Right ventricle myocardium inferior (tissue), 1 donor: ENCODE results near the gene TNKS1BP1. TPM values are rescaled to one million over a fixed set of nuclear protein-coding genes. Genes with fewer than 3 reads are reported as not detected.

Experiments used
- ATAC-seq: fragments of 200-7000 bp; cut with Tn5 transposase; one replicate; pipeline ENCODE4 v1.9.1; 2020; ENCODE audit warnings: mild to moderate bottlenecking, moderate library complexity
- DNase-seq: peaks from one replicate; pipeline ENCODE4 v3.0.0; 2021; ENCODE audit errors: missing footprints
- intact Hi-C: fragments of 100-400 bp; cut with DNase I; formaldehyde crosslinking; loops from one replicate; pipeline ENCODE4 v1.11.0; 2022
- total RNA-seq: library from RNA; stranded (reverse); fragmentation: NEBNext Ultra II Directional; extraction: Animal tissue kit (Norgen Biotek cat#: 25700); gene quantifications from one replicate; pipeline ENCODE4 v1.2.1, GENCODE V29; 2021
- donor health status: DM: no; HTN: yes; CAD: no; lungs with severe emphysema.

Gene TNKS1BP1
- total RNA-seq, 1 donor from 2014 or later = 51.2 TPM

DNA sequence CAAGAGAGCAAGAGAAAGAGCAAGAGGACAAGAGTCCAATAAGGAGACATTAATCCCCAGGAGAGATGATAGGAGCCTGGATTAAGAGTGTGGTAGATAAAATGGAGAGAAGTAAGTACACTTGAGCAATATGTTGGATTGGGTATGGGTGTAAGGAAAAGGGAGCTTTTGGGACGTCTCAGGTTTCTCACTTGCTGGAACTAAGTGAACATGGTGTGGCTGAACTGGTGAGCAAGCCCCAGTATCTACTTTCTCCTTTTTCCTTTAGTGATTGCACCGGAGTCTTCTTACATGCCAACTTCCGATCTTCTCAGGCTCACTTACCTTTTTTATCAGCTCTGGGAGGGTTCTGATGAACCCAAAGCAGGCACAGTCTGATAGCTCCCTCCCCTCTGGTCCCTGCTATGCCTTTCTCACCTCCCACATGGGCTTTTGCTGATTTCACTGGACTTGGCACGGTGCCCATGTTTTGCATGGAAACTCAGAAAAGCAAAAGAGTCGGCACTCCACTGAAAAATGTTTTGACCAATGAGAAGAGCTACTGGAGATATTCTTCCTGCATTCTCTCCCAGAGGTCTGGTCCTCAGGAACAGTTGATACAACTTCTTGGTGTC lies 73.2 kb downstream of the TNKS1BP1 start:
- no peak for ATAC-seq
- no peak for DNase-seq
- intact Hi-C loops = no loop called here

GRCh38 chr11:57251037-57251436 lies 73.7 kb downstream of the TNKS1BP1 start:
- intact Hi-C loops = no loop called here
- DNase-seq = no peak
- ATAC-seq = no peak

Other genes starting within 250 kb of the TNKS1BP1 start
- 0.51 TPM for gene LRRC55, start 143.0 kb downstream of the TNKS1BP1 start, total RNA-seq
- 18.4 TPM for gene APLNR, start 87.7 kb downstream of the TNKS1BP1 start, total RNA-seq
- gene SSRP1, start 10.9 kb upstream of the TNKS1BP1 start, total RNA-seq = 33.8 TPM
- gene P2RX3, start 13.4 kb upstream of the TNKS1BP1 start, total RNA-seq = 3.2 TPM
- not detected for gene PRG3, start 56.2 kb upstream of the TNKS1BP1 start, total RNA-seq
- gene PRG2, start 65.7 kb upstream of the TNKS1BP1 start, total RNA-seq = not detected
- 22.4 TPM for gene SLC43A3, start 102.2 kb upstream of the TNKS1BP1 start, total RNA-seq
- 1.6 TPM for gene RTN4RL2, start 135.6 kb upstream of the TNKS1BP1 start, total RNA-seq
- gene SLC43A1, start 190.8 kb upstream of the TNKS1BP1 start, total RNA-seq = 6.4 TPM
- gene TIMM10, start 205.8 kb upstream of the TNKS1BP1 start, total RNA-seq = 58.1 TPM
- not detected for gene SMTNL1, start 212.6 kb upstream of the TNKS1BP1 start, total RNA-seq
- gene UBE2L6, start 242.7 kb upstream of the TNKS1BP1 start, total RNA-seq = 19.2 TPM